Fibroblast of skin of left quadriceps (primary cell): ENCODE measurements around the gene GPR62.

Experiments
- DNase-seq, 2 experiments: peaks; one replicate each; pipeline ENCODE4 v3.0.0-alpha.2; 2013; ENCODE audit warnings: low read depth in 2 of 2

Gene GPR62

DNA sequence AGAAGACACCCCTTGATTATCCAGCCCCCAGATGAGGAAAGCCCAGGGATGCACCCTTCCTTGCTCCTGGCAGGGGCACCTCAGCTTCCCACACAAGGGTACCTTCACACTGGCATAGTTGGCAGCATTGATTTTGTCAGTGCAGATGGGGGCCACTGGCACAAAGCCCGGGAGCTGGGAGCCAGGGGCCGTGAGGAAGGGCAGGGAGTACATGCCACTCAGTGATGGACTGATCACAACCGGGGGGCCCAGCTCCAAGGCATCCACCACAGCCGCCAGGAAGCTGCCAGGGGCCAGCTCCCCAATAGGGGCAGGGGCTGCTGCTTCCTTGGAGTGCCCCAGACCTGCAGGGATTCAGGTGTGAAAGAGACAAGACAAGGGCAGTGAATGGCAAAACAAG is 14.7 kb downstream of the GPR62 start:
- DNase-seq = no peak

DNA sequence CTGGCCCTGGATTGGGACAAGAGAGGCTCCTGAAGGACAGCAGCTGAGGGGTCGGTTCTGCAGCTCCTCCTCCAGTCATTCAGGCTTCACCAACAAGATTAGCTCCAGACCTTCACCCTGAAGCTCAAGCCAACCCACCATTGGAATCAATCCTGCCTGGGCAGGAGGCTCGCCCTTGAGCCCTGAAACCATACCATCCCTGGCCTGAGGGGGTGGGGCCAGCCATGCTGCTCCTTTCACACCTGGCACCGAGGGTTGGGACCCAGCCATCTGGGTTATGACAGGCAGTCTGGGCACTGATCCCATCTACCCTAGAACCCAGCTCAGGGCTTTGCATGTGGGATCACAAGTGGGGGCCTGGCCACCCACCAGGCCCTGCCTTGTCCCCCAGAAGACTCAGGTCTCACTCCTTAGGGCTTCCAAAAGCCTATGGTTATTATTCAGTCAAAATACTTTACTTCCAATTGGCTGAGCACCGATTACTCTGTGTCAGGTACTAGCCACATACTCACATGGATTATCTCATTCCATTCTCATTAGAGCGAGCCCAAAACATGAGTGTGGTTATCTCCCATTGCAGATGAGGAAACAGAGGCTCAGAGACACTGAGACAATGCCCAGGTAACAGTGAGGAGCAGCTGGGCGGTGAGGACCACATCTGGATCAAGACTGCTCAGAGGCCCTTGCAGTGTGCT is 15.6 kb downstream of the GPR62 start:
- DNase-seq = no peak

DNA sequence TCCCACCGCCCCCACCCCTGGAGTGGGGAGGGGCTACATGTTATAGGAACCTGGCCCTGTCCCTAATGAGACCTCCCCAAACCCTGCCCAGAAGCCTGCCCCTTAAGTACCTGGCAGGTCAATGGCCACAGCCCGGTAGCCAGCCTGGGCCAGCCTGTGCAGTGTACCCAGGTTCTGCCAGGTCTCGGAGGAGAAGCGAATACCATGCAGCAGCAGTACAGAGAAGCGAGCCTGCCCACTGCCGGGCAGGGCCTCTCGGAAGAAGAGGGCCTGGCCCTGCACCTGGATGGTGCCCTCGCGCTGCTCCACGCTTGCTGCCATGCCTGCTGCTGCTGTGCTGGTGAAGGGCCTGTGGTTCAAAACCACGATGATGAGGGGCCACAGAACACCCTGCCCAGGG is 16.2 kb downstream of the GPR62 start:
- no peak for DNase-seq

DNA sequence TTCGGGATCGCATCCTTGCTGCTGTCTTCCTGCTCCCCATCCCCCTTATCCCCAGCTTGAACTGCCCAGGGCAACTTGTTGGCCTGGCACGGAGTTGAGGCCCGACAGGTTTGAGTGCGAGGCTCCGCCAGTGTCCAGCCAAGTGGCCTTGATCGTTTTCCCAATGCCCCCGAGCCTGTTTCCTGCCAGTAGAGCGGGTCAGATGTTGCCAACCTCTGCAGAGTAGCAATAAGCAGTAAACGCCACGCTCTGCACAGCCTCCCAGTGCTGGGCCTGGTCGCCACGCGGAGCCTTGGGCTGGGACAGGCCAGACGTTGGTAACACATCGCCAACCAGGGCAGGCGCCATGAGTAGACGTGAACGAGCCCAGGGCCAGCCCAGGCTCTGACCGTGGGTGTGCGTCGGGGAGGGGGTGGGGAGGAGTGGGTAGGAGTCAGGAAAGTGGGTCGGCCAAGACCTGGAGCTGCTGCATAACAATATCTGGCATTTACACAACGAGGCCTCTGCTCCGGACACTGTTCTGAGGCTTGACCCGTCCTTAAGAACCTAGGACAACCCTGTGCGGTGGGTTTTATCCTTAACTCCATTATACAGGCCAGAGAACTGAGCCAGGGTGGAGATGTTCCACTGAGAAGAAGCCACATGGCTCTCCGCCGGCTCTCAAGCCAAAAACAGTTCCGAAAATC is 19.2 kb downstream of the GPR62 start:
- DNase-seq = no peak

DNA sequence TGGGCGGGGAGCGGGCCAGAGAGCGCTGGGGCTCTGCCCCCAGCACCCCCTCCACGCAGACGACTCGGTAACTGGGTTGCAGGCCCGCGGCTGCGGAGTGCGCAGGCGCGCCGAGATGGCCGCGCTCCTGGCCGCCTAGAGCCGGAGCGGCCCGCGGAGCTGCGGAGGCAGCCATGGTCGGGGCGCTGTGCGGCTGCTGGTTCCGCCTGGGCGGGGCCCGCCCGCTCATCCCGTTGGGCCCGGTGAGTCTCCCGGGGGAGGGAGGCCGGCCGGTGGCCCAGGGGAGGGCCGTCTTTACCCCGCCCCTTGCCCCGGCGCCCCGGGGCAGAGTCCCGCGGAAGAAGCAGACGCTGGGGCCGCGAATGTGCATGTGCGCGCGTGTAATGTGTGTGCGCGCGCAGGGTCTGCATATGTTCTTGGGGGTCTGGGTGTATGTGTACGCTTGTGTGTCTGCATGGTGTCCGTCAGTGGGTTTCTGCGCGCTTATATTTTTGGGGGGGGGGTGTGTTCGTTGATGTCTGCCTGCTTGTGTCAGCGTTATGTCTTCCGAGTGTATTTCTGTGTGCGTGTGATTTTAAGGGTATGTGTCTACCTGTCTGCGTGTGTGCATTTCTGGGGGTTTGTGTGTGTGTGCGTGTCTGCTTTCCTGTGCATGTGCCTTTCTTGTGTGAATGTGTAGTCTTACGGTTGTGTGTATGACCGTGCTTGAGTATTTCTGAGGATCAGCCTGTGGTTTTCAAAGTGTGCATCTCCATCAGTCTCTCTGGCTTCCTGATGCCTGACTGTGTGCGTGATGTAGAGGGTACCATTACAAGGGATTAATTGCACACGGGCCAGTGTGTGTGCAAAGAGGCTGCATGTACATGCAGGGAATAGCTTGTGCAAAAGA is 20.0 kb downstream of the GPR62 start, which contains the start of gene ABHD14A:
Gene ABHD14A, plus strand, starts transcription at position 102 of the 889 bp plus-strand sequence. Its CDS starts 72 bp downstream, at position 174.
- DNase-seq = peak in 1 of 2 experiments; percentile 35

DNA sequence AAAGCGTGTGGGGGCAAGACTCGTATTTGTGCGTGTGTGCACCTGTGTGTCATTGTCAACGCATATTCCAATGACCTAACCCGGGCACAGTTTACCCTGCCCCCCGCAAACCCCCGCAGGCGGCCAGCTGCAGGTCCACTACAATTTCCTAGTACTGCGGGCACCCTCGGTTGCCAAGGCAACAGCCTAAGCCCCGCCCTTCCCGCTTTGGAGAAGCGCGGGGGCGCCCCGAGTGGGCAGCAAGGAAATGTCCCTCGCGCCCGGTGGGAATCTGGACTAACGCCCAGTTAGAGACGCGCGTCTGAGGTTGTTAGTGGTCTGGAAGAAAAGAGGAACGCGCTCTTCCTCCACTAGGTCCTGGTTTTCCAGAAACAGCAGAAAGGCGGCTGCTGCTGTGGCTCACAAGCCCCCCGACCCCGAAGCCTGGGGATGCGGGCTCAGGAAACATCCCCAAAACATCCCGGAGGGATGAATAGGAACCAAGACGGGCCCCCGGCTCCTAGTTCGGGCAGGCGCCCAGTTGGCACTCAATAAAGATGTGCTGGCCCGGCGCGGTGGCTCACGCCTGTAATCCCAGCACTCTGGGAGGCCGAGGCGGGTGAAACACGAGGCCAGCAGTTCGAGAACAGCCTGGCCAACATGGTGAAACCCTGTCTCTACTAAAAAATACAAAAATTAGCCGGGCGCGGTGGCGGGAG is 20.8 kb downstream of the GPR62 start:
- DNase-seq = no peak

DNA sequence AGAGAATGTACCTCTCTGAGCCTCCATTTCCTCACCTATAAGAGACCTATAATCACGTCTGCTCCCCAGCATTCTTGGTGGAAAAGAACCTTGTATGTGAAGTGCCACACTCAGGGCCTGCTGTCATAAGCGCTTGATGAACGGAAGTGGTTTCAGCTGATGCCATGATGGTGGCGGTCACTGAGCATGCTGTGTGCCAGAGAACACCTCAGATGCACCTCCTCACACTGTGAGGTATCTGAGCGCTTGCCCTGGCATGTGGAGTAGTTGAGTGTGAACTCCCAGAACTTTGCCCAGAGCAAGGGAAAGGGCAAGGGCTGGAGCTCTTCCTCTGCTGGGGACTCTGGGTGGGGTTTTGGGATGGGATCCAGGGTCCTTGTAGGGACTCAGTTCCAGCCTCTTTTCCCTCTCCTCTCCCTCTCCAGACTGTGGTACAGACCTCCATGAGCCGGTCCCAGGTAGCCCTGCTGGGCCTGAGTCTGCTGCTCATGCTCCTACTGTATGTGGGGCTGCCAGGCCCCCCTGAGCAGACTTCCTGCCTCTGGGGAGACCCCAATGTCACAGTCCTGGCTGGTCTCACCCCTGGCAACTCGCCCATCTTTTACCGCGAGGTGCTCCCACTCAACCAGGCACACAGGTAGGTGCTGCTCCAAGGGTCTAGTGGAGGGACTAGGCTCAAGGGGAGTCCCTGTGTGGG is 22.4 kb downstream of the GPR62 start:
- DNase-seq = no peak

DNA sequence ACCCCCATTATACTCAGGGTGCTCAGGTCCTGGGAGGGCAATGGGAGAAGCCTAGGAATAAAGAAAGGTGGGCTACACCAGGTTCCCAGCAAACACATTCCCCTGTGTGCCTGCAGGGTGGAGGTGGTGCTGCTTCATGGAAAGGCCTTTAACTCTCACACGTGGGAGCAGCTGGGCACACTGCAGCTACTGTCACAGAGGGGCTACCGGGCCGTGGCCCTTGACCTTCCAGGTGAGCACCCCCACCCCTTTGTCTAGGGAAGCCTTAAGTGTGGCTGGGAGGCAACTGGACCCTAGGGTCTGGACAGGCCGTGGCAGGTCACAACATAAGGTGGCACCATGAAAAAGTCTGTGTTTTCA is 22.9 kb downstream of the GPR62 start:
- DNase-seq = no peak

DNA sequence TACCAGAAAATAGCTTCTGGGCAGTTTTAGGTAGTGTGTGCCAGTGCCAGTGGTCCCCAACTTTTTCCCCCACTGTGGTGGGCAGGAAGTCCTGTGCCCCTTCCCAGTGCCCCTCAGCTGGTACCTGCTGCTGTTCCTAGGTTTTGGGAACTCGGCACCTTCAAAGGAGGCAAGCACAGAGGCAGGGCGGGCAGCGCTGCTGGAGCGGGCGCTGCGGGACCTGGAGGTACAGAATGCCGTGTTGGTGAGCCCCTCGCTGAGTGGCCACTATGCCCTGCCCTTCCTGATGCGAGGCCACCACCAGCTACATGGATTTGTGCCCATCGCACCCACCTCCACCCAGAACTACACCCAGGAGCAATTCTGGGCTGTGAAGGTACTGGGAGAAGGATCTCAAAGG is 25.1 kb downstream of the GPR62 start:
- DNase-seq = no peak

DNA sequence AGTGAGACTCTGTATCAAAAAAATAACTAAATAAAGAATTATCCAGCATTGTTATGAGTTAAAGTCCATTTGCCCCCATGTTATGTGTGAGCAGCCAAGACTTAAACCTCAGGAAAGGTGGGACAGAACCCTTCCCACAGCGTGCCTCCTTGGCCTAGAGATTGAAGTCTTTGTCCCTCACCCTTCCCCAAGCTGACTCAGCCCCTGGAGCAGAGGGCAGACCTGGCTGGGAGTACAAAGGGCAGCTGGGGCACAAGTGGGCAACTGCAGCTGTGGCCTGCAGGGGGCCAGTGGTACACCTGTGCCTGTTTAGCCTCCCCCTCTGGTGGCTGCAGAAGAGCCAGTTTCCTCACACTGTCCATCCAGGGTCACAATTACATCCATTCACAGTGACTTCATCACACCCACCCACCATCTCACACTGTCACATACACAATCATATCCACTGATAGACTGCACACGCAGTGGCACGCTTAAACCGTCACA is 27.2 kb downstream of the GPR62 start:
- DNase-seq = no peak

DNA sequence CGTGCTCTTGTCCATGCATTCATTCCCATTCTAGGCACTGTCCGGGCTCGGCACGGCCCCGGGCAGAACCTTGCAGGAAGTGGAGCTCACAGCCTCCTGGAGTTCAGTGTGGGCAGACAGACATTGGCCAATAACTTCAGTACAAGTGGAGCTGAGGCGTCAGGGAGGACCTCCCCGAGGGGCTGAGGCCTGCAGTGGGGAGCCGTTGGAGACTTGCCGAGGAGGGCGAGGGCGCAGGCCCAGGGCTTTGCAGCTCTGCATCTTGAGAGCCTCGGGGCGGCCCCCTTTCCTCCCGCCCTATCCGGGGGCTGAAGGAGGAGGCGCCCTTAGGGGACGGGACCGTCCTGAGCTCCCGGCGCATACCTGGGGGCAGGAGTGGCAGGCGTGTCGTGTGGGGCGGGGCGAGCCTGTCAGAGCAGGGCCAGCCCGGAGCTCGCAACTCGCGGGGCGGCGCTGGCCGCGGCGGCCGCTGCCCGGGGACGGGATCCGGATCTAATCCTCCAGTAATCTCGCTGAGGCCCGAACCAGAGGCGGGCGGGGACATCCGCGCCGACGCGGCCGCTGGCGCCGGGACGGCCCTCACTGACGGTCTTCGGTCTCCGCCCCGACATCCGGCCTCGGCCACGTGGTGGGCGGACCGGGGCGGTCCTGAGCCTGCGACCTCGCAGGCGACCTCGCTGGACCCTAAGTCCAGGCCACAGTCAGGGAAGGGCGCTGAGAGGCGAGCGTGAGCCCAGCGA is 27.8 kb downstream of the GPR62 start, which contains the start of gene ACY1:
Gene ACY1, plus strand, starts transcription at position 698 of the 740 bp plus-strand sequence. CDS start 530 bp downstream, outside the sequence.
- peak; percentile 45 to 46 for DNase-seq

DNA sequence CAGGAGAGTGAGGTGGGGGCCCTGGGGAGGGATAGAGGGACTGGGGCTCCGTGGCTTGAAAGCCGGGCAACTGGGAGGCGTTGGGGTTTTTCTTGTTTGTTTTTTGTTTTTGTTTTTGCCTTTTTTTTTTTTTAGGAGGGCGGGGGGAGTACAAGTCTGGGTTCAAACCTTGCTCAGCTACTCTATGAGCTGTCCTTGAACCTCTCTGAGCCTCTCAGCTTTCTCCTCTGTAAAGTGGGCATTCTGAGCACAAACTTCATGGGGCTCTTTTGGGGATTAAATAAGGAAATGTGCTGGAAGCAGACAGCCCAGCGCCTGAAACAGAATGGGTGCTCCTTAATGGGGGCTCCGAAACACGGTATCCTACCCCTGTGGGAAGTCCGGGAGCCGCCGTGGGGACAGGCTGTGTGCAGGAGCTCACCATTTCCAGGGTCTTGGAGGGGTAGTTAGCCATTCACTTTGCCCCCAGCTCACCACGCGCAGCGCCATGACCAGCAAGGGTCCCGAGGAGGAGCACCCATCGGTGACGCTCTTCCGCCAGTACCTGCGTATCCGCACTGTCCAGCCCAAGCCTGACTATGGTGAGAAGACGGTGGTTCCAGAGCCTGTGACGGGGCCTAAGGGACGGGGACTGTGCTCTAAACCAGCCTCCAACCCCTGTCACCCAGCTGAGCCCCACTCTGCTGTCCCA is 28.5 kb downstream of the GPR62 start:
- DNase-seq = no peak

DNA sequence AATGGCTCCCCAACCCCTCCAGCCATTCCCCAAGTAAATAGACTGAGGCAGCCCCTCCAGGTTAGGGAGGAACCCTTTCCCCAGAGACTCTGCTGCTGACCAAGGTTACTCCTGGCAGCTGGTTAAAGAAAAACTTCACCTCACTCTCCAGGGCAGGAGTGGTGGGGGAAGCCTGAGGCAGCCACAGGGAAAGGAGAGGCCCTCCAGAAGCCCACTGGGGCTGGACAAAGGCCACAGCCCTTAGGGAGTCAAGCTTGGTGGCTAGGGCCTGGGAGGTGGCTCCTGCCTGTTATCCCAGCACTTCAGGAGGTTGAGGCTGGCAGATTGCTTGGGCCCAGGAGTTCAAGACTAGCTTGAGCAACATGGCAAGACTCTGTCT is 29.1 kb downstream of the GPR62 start:
- DNase-seq = no peak

DNA sequence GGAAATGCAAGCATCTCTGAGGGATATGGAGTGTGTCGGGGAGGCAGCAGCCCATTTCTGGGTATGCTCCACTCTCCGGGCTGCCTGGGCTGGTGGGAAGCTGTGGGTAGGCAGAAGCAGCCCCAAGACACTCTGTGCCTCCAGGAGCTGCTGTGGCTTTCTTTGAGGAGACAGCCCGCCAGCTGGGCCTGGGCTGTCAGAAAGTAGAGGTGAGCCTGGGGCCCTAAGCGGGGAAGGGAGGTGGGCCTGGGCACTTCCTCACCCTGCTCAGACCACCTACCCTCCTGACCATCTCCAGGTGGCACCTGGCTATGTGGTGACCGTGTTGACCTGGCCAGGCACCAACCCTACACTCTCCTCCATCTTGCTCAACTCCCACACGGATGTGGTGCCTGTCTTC is 29.9 kb downstream of the GPR62 start:
- no peak for DNase-seq

DNA sequence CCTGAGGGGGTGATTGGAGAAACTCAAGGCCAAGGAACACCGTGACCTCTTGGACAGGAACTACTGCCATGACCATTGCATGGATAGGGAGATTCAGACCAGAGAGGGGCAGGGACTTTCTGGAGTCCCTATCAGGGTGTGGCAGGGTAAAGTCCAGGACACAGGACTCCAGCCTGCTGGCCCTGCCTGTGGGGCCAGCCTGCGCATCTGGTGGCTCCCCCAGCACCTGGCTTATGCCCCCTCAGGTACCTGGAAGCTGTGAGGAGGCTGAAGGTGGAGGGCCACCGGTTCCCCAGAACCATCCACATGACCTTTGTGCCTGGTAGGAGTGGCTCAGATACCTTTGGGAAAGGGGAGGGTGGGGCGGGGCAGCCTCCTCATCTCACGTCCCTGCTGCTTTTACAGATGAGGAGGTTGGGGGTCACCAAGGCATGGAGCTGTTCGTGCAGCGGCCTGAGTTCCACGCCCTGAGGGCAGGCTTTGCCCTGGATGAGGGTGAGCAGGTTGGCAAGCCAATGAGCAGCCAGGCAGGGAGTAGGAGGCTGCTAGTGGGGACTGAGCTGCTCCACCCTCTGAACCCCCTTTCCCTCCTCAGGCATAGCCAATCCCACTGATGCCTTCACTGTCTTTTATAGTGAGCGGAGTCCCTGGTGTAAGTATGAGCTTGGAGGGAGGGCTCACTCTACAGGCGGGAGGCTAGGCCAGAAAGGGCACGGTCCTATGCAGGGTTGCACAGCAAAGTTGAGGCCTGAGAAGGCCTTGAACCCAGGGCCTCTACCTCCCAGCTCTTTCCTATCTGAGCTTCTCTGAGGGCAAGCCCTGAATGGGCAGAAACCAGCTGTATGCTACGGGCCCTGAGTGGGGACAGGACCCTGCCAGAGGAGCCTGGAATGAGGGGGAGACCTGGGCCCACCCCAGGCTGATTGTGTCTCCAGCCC is 31.1 kb downstream of the GPR62 start:
- DNase-seq = no peak

DNA sequence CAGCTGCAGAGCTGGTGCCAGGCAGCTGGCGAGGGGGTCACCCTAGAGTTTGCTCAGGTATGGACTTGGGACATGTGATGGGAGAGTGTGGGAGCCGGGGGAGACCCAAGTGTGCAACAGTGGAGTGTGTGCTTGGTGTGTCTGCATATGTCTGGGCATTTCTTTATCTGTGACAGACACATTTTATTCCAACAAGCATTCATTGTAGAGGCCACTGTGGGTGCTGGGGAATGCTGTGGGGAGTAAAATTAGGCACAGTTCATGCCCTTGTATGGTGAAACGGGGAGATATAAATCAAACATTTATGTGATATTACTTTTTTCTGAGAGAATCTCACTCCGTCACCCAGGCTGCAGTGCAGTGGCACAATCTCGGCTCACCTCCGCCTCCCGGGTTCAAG is 32.4 kb downstream of the GPR62 start:
- DNase-seq = no peak

DNA sequence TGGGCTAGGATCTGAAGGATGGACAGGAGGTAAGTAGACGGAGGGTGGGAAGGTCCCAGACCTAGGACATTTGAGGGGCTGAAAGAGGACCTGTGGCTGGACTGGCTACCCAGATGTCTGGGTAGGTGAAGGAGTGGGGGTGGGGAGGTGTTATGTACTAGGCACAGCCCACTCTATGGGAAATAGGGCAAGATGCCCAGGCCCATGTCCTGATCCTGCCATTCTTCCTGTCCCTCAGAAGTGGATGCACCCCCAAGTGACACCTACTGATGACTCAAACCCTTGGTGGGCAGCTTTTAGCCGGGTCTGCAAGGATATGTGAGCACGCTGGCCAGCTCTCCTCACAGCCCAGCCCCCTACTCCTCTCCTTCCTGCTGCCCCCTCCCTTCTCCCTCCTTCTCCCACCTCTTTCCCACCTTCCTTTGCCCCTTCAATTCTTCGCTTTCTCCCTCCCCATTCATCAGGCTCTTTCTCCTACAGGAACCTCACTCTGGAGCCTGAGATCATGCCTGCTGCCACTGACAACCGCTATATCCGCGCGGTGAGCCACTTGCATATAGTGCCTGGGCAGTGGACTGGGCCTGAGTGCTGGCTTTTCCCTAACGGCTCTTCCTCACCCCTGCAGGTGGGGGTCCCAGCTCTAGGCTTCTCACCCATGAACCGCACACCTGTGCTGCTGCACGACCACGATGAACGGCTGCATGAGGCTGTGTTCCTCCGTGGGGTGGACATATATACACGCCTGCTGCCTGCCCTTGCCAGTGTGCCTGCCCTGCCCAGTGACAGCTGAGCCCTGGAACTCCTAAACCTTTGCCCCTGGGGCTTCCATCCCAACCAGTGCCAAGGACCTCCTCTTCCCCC is 33.3 kb downstream of the GPR62 start:
- no peak for DNase-seq
